Adipocyte (in vitro differentiated cells): Measurements from ENCODE around the gene SYTL2.
"Not testable (repeated sequence)": the region's sequence is repeated elsewhere in the genome, so short reads cannot be mapped to it uniquely, and the experiment has no call there.

Source experiments
- DNase-seq: peaks from one replicate; pipeline ENCODE4 v3.0.0-alpha.2; 2015; ENCODE audit warnings: low read depth
- H3K27me3 ChIP-seq: replicated peaks from 2 replicates; pipeline ENCODE4 v1.7.0; 2013; ENCODE audit warnings: mild to moderate bottlenecking, low read length, moderate library complexity; ENCODE audit not compliant: control insufficient read depth, insufficient read depth
- H3K36me3 ChIP-seq: 2 replicates; pipeline ENCODE4 v1.7.0; 2013; ENCODE audit warnings: low read length, mild to moderate bottlenecking, moderate library complexity; ENCODE audit not compliant: control insufficient read depth, insufficient read depth, severe bottlenecking
- H3K4me1 ChIP-seq: 2 replicates; pipeline ENCODE4 v1.7.0; 2013; ENCODE audit warnings: mild to moderate bottlenecking, low read length, moderate library complexity; ENCODE audit not compliant: control insufficient read depth, insufficient read depth
- H3K4me3 ChIP-seq: 2 replicates; pipeline ENCODE4 v1.7.0; 2013; ENCODE audit warnings: mild to moderate bottlenecking, low read length, moderate library complexity
- H3K9ac ChIP-seq: 2 replicates; pipeline ENCODE4 v1.7.0; 2013; ENCODE audit warnings: mild to moderate bottlenecking, low read length, moderate library complexity
- H3K9me3 ChIP-seq: 2 replicates; pipeline ENCODE4 v1.7.0; 2013; ENCODE audit warnings: mild to moderate bottlenecking, low read length, moderate library complexity; ENCODE audit not compliant: control insufficient read depth

Gene SYTL2

GRCh38 chr11:85673393-85673792 is 137.5 kb downstream of the SYTL2 start:
- Histone ChIP-seq H3K9me3 (peaks cover 5% of the 10 kb centered on the region), H3K36me3 (no peaks in the 10 kb centered on the region), H3K4me3 (no peak overlapping the region), H3K9ac (no peak overlapping the region), H3K4me1 (no peaks in the 10 kb centered on the region), H3K27me3 (no peaks in the 10 kb centered on the region)
- DNase-seq, result no peak

- Histone ChIP-seq H3K9me3 (peaks cover 5% of the 10 kb centered on the region), H3K4me1 (no peaks in the 10 kb centered on the region), H3K27me3 (no peaks in the 10 kb centered on the region), H3K9ac (no peak overlapping the region), H3K4me3 (no peak overlapping the region), H3K36me3 (no peaks in the 10 kb centered on the region)
- no peak for DNase-seq
Measured at GRCh38 chr11:85672105-85672902, 138.6 kb downstream of the SYTL2 start.

- not testable (repeated sequence) for H3K4me3 ChIP-seq, H3K27me3 ChIP-seq, DNase-seq, H3K9me3 ChIP-seq, H3K4me1 ChIP-seq, H3K36me3 ChIP-seq, H3K9ac ChIP-seq
Measured at GRCh38 chr11:85670949-85671663, 139.8 kb downstream of the SYTL2 start.

GRCh38 chr11:85668157-85668556 is 142.8 kb downstream of the SYTL2 start:
- no peak overlapping the region for H3K4me3 ChIP-seq
- no peaks in the 10 kb centered on the region for H3K9me3 ChIP-seq
- no peak for DNase-seq
- no peaks in the 10 kb centered on the region for H3K27me3 ChIP-seq
- H3K36me3 ChIP-seq, result no peaks in the 10 kb centered on the region
- no peak overlapping the region for H3K9ac ChIP-seq
- H3K4me1 ChIP-seq, result peaks cover 5% of the 10 kb centered on the region

- peaks cover 15% of the 10 kb centered on the region for H3K4me1 ChIP-seq
- no peak overlapping the region for H3K9ac ChIP-seq
- H3K4me3 ChIP-seq, result no peak overlapping the region
- no peaks in the 10 kb centered on the region for H3K9me3 ChIP-seq
- H3K36me3 ChIP-seq, result no peaks in the 10 kb centered on the region
- no peak for DNase-seq
- H3K27me3 ChIP-seq, result no peaks in the 10 kb centered on the region
Measured at GRCh38 chr11:85666687-85667086, 144.3 kb downstream of the SYTL2 start.

GRCh38 chr11:85665733-85666132 is 145.2 kb downstream of the SYTL2 start:
- Histone ChIP-seq H3K9me3 (no peaks in the 10 kb centered on the region), H3K4me3 (no peak overlapping the region)

GRCh38 chr11:85664615-85665481 is 146.1 kb downstream of the SYTL2 start, which contains the start of gene CREBZF:
TSS of gene CREBZF (minus strand) at chr11:85665129. CDS start at chr11:85664875, 254 bp downstream.
- Histone ChIP-seq H3K4me3 (peak within 1 kb of the TSS; percentile 98), H3K36me3 (peaks cover 13% of the 10 kb centered on the region), H3K9me3 (no peaks in the 10 kb centered on the region), H3K4me1 (peaks cover 34% of the 10 kb centered on the region), H3K27me3 (no peaks in the 10 kb centered on the region), H3K9ac (peak within 1 kb of the TSS; percentile 99)
- peak; percentile 99 for DNase-seq

More at GRCh38 chr11:85665733-85666132, 145.2 kb downstream of the SYTL2 start:
- H3K27me3 ChIP-seq, result no peaks in the 10 kb centered on the region
- peaks cover 4% of the 10 kb centered on the region for H3K36me3 ChIP-seq
- H3K4me1 ChIP-seq, result peaks cover 25% of the 10 kb centered on the region
- no peak for DNase-seq
- peak overlapping the region; percentile 99 for H3K9ac ChIP-seq

GRCh38 chr11:85663753-85664614 is 147.0 kb downstream of the SYTL2 start:
- H3K9me3 ChIP-seq, result no peaks in the 10 kb centered on the region
- peak overlapping the region; percentile 98 for H3K4me3 ChIP-seq
- peak overlapping the region; percentile 99 for H3K9ac ChIP-seq
- H3K27me3 ChIP-seq, result no peaks in the 10 kb centered on the region
- peaks cover 42% of the 10 kb centered on the region for H3K4me1 ChIP-seq
- peaks cover 19% of the 10 kb centered on the region for H3K36me3 ChIP-seq
- peak; percentile 84 for DNase-seq

- peaks cover 24% of the 10 kb centered on the region for H3K36me3 ChIP-seq
- DNase-seq, result peak; percentile 35
Measured at GRCh38 chr11:85663080-85663752, 147.7 kb downstream of the SYTL2 start.

More at GRCh38 chr11:85663080-85663752, 147.7 kb downstream of the SYTL2 start:
- Histone ChIP-seq H3K4me3 (peak overlapping the region; percentile 98), H3K27me3 (no peaks in the 10 kb centered on the region), H3K9ac (peak overlapping the region; percentile 99), H3K4me1 (peaks cover 50% of the 10 kb centered on the region), H3K9me3 (no peaks in the 10 kb centered on the region)
